ENCODE data around the gene FBXL16.

The FBXL16 gene

GRCh38 chr16:734208-734980 lies 28.8 kb upstream of the FBXL16 start:
- no peak for DNase-seq

DNA sequence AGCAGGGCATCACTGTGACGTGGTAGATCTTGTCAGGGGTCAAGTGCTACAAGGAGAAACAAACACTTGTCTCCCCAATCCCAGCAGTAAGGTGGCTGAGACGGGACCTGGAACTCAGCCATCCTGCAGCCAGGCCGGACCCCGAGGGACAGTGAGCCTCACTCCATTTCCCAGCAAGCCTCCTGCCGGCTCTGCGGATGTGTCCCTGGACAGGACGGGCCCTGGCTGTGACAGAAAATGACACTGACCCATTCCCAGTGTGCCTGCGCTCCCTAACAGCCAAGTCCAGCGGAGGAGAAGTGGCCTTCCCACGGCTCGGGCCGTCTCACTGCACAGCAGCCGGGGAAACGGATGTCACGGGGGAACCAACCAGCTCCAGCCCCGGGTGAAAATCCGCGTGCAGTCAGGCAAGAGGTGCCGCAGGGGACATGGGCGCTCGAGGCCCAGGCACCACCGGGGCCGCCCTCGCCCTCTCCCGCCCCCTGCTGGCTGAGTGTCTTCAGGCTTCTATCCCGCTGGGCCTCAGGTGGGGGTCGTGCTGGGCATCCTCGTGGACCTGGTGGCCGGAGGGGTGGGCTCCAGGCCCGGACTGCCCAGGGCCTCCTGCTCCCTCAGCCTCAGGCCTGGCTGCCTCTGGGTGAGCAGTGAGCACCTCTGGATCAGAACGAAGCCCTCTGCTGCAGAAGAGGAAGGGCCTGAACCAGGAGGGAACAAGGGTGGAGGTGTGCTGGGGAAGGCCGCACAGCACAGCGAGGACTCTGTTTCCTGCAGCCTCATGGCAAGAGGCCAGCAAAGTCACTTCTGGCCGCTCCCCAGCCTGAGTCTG lies 28.0 kb upstream of the FBXL16 start:
- peak in 1 of 2 donors; percentile 43 for DNase-seq

DNA sequence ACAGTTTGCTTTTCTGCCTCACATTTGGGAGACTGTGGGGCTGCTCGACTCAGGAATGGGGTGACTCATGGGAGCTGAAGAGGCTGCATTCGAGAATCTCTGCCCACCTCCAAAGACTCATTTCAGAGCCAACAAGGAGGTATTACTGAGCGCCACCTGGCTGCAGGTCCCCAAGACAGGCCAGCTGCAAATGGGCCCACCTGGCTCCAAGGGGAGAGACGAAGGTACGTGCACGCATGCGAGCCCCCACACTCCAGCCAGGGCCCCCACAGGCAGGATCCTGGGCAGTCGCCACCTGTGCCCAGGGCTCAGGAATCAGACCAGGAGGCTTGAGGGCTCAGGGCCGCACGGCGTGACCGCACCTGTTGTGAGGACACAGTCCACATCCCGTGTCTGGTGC lies 27.3 kb upstream of the FBXL16 start:
- DNase-seq: no peak

GRCh38 chr16:732332-732731 lies 26.7 kb upstream of the FBXL16 start:
- DNase-seq: no peak

- DNase-seq: no peak
Observed at GRCh38 chr16:730666-731509, 25.3 kb upstream of the FBXL16 start.

DNA sequence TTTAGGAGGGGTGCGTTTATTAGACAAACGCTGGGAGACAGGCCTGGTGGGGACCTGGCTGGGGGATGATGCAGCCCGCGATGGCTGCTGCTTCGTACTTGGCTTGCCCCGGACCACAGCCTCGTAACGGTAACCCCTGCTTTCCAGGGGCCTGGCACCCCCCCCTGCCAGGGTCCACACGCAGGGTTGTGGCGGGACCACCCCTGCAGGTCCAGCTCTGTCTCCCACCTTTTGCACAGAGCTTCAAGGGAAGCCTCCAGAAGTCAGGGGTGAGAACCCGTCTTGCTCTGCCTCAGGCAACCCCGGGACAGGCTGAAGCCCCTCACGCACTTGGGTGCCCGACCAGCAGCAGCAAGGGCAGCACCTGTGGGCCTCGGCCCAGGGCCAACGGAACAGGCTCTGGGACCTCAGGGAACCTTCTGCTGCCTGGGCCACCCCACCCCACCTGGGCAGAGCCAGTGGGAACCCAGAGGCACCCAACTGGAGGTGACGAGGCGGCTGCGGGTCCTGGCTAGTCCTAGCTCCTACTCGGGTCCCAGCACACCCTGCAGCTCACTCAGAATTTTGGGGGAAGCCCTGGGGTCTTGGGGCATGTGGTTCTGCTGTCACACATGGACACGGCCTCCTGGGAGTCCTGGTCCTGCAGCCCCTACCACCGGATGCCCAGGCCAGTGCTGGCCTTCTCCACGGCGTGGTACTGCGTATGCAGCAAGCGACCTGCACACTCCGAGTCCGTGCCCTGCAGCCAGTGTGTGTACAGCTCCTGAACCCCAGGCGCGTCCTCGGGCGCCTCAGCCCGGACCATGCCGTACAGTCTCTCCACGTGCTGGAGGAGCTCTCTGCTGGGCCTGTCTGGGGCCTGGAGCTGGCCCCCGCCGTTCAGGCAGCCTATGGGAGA lies 24.4 kb upstream of the FBXL16 start:
- DNase-seq: no peak

- DNase-seq: no peak
Observed at GRCh38 chr16:728890-729744, 23.5 kb upstream of the FBXL16 start.

DNA sequence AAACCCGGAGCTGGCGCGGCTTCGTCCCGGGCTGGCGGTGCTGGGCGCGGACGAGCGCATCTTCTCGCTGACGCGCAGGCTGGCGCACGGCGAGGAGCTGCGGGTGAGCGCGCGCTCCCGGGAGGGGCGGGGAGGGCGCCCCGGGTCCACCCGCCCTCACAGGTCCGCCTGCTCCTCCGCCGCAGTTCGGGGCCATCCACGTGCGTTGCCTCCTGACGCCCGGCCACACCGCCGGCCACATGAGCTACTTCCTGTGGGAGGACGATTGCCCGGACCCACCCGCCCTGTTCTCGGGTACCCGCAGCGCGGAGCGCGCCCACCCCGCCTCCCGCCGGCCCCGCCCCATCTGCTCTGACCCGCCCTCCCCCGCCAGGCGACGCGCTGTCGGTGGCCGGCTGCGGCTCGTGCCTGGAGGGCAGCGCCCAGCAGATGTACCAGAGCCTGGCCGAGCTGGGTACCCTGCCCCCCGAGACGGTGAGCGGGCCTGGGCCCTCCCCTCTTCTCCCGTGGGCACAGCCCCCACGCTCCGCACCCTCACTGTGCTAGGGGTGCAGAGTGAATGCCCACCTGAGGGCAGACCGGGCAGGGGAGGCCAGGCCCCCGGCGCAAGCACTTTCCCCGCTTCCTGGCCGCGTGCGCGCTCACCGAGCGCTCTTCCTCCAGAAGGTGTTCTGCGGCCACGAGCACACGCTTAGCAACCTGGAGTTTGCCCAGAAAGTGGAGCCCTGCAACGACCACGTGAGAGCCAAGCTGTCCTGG lies 22.7 kb upstream of the FBXL16 start:
- DNase-seq: peak; percentile 40 to 49

- no peak for DNase-seq
Observed at GRCh38 chr16:727291-727977, 21.8 kb upstream of the FBXL16 start.

GRCh38 chr16:726438-727290 lies 21.1 kb upstream of the FBXL16 start, which contains the start of the genes CCDC78 and HAGHL:
CCDC78 (minus strand) TSS chr16:726443; CDS start chr16:726367, 76 bp downstream.
HAGHL (plus strand) TSS chr16:727106; CDS start chr16:727510, 404 bp downstream.
- DNase-seq: peak; percentile 44 to 47

DNA sequence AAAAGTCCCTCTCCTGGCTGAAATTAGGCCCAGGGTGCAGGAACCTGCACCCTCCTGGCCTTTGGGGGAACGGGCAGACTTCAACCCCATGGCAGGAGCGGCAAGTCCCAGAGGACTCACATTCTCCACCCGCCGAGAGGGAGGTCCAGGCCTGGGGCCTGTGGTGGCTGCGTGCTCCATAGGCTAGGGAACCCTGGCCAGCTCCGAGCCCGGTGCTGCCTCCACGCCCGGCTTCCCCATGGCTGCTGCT lies 20.5 kb upstream of the FBXL16 start:
- no peak for DNase-seq

DNA sequence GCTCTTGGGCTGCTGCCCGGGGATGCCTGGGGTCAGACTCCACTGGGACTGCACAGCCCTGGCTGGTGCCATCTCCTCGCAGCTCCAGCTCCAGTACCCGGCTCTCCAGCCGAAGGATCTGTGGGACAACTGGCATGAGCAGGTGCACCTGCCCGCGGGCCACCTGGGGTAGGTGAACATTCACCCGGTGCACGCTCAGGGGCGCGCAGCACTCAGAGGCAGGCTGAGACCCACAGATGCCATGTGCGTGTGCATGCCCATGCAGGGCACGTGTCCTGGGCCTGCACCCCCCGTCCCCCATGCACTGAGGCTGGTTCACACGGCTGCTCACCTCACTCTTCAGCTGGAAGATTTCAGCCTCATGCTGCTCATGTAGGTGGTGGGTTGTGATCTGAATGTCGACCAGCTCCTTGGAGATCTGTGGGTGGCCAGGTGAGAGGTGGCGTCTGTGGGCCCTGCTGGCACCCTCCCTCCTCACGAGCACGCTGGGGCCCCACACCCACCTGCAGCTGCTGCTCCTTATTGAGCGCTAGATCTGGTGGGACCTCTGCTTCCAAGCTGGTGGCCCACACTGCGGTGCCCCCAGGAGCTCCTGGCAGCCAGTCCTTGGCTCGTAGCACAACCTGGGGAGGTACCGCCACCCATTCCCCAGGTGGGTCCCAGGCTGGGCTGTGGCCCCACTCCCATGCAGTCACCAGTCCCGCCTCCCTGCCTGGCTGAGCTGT lies 20.0 kb upstream of the FBXL16 start:
- no peak for DNase-seq

DNA sequence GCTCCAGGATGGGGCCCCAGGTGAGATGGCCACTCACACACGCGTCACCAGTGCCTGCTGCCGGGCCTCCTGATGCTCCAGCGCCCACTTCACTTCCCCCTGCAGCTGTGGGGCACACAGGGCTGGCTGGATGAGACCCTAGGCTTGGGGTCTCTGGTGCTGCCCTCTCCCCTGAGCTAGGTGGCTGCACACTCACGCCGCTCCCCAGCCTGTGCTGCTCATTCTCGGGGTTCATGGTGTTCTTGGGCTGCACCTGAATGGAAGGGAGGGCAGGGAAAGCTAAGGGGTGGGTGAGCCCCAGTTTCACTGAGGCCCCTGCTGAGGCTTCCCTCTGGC lies 19.4 kb upstream of the FBXL16 start:
- DNase-seq: no peak

GRCh38 chr16:724188-725040 lies 18.8 kb upstream of the FBXL16 start:
- DNase-seq: no peak

DNA sequence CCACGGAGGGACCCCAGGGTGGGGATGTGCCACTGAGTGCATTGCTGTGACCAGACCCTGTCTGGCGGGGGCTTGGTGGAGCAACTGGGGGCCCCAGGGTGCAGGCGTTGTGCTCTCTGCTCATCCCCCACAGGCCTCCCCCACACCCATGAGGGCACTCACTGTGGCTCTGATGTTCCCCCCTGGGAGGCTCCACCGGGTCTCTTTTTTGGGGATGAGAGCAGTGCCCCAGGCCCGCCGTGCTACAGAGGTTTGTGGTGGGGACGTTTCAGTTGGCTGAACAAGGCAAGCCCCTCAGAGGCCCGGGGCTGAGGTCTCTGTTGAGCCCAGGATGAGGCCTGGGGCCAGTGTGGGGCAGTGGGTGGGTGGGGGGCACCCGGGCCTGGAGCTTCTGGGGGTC lies 18.1 kb upstream of the FBXL16 start:
- no peak for DNase-seq

- no peak for DNase-seq
Observed at GRCh38 chr16:722835-723633, 17.4 kb upstream of the FBXL16 start.

All from stimulated activated CD4-positive, alpha-beta T cell treated with anti-CD3 and anti-CD28 coated beads, Interleukin-2, amount 100 ng/mL, for 48 hours (primary cell).